HG03457 (cell line): ENCODE data around the gene DGCR6L.
"Not testable (repeated sequence)": the region's sequence is repeated elsewhere in the genome, so short reads cannot be mapped to it uniquely, and the experiment has no call there.

Experiments used
- ATAC-seq: cut with Tn5 transposase; IDR thresholded peaks from one replicate; pipeline ENCODE4 v1.9.1; 2021; ENCODE audit warnings: moderate number of reproducible peaks; ENCODE audit not compliant: unreplicated experiment

Gene DGCR6L

DNA sequence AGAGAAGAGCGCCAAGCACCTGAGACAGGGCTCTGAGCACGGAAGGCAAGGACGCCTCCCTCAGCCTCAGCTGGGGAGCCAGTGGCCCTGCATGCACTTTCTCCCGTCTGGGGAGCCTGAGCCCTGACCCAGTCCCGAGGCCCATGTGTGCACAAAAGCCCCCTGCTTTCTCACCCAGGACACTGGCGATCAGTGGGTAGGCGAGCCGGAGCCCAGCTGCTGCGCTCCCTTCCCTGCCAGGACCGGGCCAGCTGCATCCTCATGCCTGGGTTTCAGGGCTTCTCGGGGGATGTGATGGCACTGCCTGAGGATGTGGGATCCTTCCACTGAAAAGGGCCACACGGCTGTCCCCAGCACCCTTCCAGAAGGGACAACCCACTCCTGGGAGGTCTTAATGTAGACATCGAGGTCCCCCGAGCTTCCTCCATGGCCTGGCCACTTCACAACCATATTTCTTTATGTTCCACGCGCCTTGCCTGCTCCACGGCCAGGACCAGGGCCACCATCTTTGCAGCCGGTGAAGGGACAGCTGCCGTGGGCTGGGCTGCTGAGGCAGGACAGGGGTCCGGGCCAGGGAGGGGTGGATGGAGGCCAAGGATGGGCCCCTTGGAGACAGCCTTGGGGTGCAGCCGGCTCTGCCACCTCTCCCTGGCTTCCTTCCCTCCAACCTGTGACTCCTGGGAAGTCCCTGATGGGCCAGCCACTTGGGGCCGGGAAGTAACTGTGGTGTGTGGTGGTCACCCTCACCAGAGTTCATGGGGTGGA, 41.0 kb downstream of the DGCR6L start:
- ATAC-seq = not testable (repeated sequence)

DNA sequence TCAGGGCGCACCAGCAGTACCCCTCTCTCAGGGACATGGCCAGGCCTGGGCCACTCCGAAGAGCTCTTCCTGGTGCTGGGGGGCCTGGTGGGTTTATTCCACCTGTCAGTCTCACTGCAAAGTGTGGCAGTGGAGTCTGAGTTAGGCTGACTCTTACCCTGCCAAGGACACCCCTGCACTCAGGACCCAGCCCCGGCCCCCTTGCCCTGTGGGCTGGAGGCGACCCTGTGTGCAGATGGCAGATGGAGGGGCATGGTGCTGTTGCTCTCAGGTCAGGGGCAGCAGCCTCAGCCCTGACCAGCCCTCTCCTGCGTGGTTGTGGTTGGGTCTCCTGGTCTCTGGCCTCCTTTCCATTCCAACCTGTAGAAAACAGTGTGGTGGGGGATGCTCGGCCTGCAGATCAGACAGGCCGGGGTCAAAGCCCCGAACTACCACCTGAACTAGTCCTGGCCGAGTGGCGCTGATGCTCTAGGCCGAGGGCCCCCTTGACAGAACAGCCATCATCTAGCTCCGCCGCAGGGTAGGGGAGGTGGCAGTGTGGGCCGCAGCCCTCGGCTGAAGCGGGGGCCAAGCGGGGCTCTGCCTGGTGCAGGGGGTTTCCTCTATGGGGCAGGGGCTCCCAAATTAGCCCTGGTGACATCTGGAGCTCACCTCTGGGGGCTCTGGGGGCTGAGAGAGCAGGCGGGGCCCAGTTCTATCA, 41.8 kb downstream of the DGCR6L start:
- not testable (repeated sequence) for ATAC-seq

GRCh38 chr22:20276468-20276867, 43.4 kb downstream of the DGCR6L start:
- no peak for ATAC-seq

GRCh38 chr22:20275836-20276235, 44.0 kb downstream of the DGCR6L start:
- no peak for ATAC-seq

DNA sequence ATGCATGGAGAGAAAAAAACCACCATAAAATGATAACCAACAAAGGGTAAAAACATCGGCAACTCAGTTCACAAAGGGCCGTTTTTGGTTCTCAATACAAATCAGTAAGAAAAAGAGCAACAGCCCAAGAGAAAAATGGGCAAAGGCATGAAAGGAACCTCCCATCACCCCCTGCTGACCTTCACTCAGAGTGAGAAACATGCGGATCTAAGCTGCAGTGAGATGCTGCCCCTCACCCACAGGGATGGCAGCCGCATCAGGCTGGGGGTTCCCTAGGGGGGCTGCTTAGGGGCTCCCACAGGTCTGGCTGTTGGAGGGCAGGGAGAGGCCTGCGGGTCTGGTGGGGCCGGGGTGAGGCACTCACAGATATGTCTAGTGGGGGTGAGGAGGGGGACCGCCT, 44.5 kb downstream of the DGCR6L start:
- not testable (repeated sequence) for ATAC-seq

GRCh38 chr22:20274374-20274773, 45.5 kb downstream of the DGCR6L start:
- not testable (repeated sequence) for ATAC-seq

- ATAC-seq = no peak
Observed at GRCh38 chr22:20273758-20274181, 46.1 kb downstream of the DGCR6L start.

DNA sequence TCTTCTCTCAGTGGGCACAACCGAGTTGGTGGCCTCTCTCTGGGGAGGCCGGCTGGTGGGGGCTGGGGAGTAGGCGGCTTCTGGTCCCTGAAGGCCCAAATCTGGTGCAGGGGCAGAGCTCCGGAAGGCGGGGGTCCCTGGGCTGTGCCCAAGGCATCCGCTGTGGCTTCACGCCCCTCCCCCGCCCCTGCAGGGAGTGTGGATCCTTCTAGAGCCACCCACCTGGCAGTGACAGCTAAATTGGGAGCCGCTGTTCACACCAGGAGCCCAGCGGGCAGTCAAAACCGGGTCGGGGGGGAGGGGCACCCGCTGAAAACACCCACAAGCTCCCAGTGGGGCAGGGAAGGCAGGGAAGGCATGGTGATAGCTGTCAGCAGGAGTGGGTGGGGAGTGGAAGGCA, 47.2 kb downstream of the DGCR6L start:
- ATAC-seq = no peak

- no peak for ATAC-seq
Observed at GRCh38 chr22:20272174-20272573, 47.7 kb downstream of the DGCR6L start.

DNA sequence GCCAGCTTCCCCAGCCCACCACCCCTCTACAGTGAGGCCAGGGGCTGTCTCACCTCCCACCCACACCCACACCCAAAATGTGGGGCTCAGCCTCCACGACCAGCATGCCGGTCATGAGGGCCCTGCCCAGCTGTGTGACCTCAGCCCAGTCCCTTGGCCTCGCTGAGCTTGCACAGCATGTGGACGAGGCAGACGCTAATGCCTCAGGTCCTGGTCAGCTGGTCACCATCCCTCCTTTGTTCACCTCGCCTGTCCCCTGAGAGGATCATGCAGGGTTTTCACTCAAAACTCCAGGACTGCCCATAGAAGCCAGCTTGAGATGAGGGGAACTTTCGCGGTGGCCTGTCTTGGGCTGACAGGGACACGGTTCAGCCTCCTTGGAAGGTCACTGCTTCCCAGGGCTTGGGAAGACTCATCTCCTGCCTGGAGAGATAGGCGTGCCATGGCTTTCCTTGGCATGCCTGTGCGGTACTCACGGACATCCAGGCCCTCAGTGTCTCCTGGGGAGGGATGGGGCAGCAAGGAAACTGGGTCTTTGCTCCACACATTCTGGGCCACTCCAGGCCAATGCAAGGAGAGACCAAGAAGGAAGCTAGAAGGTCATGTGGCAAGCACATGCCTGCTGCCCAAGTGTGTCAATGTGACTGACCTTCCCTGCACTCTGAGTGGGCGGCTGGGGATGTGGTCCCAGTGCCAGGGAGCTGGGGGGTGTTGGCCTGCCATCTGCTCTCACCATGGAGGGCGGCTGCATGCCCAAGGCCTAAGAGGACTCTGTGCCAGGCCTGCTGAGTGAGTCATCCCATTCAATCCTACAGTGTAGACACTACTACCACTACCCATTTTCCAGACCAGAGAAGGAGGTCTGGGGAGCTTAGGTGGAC, 48.5 kb downstream of the DGCR6L start:
- no peak for ATAC-seq

DNA sequence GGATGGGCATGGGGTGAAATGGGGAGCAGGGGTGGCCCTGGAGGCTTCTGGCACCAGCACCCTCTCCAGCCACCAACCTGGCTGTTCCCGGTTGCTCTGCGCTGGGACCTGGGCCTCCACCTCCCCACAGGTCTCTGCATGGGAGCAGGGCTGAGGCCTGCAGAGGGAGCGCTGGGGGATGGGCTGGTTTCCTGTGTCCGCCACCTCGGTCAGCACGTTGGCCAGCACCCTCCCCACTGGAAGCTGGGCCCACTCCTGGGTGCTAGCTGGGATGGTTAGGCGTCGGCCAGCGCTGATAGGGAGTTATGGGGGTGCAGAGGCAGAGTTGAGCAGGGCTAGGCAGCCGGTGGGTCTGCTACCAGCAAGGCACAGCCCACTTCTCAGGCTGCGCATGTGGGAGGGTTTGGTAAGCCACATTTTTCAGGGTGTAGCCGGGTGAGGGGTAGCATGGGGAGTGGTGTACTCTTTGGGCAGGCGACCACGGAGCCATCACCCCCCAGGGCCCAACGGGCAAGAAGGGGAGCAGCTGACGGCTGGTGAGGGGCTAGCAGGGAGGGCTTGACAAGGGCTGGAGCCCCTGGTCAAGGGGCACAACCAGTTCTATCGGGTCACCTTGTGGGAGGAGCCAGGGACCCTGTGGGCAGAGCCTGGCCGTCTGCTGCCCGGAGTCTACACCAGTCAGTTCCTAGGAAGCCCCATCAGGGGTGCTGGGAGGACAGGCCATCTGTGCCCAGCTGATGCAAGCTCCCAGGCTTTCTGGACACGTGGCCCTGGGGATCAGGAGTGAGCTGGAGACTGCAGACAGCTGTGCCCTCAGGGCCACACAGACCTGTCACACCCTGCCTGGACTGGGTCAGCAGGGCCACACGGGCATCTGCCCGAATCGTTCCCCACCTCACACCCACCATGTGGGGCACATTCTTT, 49.4 kb downstream of the DGCR6L start:
- ATAC-seq = not testable (repeated sequence)

DNA sequence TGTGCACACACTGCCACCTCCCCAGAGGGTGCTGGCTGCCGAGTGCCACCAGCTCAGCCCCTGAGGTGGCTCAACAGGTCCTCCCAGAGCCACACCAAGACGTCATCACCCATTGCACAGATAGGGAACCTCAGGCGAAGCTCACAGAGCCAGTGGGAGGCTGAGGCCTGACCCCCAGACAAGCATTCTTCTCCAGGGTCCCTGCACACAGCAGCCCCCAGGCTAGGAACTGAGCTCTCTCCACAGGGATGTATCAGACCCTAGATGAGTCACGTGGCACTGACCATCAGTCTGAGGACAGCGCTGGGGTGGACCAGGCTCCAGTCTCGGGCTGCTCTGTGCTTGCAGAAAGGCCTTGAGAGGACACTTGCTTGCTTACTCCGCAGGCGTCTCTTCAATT, 50.2 kb downstream of the DGCR6L start:
- ATAC-seq = not testable (repeated sequence)

DNA sequence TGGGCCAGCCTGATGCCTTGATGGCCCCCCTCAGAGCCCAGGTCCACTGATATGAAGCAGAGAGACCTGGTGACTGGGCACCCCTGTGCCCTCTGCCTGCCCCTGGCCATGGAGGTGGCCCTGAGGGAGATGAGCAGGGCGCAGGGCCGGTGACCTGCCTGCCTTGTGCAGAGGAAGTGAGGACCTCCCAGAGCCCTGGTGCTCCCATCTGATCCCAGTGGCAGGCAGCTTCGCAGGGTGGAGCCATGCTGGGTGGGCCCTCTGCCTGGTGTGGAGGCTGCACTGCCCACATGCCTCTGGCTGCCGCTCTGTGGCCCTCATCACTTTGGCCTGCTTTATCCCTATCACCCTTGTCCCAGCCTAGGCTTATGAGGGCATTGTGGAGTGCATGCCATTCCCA, 50.7 kb downstream of the DGCR6L start:
- ATAC-seq = not testable (repeated sequence)

DNA sequence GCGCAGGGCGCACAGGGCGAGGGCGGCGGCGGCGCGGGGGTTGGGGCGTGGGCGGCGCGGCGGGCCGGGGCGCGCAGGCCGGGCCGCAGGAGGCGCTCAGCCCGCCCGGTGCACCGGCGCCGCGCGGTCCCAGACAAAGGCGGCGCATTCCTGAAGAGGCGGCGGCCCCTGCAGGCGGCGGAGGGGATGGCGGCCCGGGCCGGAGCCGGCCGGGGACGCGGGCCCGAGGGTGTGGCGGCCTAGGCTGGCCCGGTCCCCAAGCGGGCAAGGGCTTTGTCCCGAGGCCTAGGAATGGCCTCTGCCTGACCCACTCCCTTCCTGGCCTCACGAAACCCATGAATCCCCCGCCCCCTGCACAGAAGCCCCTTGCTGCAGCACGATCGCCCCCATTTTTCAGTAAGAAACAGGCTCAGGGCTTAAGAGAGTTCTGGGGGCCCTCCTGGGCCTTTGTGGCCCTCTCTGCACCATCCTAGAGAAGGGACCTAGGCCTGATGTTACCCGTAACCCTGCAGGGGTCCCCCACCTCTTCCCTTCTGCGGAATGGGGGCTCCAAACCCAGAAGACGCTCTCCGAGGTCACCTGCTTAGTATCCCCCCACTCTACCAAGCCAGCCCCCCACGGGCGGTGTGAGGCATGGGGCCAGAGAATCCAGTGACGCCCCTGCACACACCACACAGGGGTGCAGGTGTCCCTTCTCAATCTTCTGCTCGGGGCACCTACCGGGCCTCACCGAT, 51.4 kb downstream of the DGCR6L start, which contains the start of gene RTN4R:
TSS of gene RTN4R (minus strand) at position 40 of the 734 bp plus-strand sequence. CDS start 226 bp downstream, outside the sequence.
- ATAC-seq = no peak

GRCh38 chr22:20267441-20268278, 52.2 kb downstream of the DGCR6L start:
- no peak for ATAC-seq

DNA sequence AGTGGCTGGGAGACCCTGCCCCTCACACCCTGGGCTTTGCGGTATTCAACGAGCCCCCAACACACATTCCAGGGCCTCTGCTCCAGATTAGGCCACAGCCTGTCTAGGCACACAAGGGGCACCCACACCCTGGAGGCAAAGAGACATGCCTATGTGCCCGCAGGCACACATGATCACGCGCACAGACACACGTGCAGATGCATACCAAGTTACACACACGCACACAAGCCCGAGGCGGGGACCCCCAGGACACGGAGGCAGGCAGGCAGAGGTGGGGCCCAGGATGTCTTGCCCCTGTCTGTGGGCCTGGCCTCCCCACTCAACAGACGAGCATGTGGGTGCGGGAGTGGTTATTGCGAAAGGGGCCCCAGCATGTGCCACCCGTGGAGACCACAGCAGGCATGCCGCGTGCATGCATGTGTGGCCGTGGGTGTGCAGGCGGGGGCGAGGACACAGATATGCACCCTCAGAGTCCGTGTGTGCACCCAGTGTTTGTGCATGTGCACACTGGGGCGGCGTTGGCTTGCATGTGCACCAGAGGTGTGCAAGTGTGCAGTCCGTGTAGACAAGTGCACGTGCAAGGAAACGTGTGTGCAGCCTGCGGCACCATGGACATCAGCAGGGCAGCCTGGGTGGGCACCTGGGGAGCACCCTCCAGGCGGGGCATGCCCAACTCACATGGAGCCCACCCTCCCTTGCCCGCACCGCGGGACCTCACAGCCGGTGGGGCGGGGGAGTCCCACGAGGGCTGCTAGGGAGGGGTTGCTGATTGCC, 53.0 kb downstream of the DGCR6L start:
- not testable (repeated sequence) for ATAC-seq

- ATAC-seq = not testable (repeated sequence)
Observed at GRCh38 chr22:20265772-20266666, 53.8 kb downstream of the DGCR6L start.
